ENCODE measurements around the gene SPOCD1.

The SPOCD1 gene

DNA sequence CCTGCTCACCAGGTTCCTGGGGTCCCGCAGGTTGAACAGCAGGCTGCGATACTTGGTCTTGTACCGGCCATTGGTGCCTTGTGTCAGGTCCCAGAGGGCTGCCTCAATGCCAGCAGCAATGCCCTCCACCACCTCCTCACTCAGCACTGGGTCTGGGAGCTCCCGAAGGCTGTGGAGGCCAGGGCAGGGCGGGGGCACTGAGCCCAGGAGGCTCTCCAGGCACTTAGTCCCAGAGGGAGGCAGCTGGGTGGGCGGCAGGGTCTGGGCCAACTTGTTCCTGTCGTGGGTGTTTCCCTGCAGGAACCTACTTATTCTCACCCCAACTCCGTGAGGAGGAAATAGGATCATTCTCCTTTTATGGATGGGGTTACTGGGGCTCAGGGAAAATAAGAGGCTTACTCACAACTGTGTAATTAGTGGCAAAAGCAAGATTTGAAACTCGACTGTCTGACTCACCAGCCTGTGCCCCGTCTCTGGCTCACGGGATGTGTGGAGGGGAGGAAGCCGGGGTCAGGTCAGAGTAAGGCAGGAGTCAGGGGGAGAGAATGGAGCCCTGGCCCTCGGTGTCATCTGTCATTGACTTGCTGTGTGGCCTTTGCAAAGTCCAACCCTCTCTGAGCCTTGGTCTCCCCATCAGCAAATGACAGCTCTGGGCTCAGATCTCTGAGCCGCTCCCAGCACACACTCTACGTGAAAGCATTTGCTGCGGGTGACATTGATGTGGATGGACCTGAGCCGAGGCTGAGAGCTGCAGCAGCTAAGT is 17.2 kb downstream of the SPOCD1 start:
- peak; percentile 39 for DNase-seq (ENCODE audit: low read depth)
- H3K4me3 ChIP-seq (ENCODE audit: low read depth, low read length) = no peak overlapping the region
- TF ChIP-seq, protein P1, sequence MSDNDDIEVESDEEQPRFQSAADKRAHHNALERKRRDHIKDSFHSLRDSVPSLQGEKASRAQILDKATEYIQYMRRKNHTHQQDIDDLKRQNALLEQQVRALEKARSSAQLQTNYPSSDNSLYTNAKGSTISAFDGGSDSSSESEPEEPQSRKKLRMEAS (IDR thresholded peaks at IDR 0.05; ENCODE audit: low read depth, low read length) = no peak
- TF ChIP-seq, protein P2, sequence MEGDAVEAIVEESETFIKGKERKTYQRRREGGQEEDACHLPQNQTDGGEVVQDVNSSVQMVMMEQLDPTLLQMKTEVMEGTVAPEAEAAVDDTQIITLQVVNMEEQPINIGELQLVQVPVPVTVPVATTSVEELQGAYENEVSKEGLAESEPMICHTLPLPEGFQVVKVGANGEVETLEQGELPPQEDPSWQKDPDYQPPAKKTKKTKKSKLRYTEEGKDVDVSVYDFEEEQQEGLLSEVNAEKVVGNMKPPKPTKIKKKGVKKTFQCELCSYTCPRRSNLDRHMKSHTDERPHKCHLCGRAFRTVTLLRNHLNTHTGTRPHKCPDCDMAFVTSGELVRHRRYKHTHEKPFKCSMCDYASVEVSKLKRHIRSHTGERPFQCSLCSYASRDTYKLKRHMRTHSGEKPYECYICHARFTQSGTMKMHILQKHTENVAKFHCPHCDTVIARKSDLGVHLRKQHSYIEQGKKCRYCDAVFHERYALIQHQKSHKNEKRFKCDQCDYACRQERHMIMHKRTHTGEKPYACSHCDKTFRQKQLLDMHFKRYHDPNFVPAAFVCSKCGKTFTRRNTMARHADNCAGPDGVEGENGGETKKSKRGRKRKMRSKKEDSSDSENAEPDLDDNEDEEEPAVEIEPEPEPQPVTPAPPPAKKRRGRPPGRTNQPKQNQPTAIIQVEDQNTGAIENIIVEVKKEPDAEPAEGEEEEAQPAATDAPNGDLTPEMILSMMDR (IDR thresholded peaks at IDR 0.05; ENCODE audit: low read depth, low read length) = no peak
- no peak for TF ChIP-seq MYC (IDR thresholded peaks at IDR 0.05; ENCODE audit: low read depth, low read length)
- TF ChIP-seq POLR2A (IDR thresholded peaks at IDR 0.05; ENCODE audit: extremely low read depth, insufficient read length) = no peak

DNA sequence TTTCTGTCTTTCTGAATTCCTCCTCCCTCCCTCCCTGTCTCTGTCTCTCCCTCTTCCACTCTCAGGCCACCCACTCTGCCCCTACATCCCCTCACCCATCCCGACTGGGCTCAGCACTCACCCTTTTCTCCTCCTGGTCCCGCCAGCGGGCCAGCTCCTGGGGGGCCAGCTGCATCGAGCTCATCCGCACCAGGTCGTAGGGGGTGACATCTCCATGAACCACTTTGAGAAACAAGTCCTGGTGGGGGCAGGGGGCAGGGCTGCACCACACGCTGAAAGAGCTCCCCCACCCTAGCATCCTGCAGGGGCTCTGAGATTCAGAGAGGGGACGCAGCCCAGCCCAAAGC is 17.8 kb downstream of the SPOCD1 start:
- H3K4me3 ChIP-seq (ENCODE audit: low read depth, low read length) = no peak overlapping the region
- no peak for DNase-seq (ENCODE audit: low read depth)
- TF ChIP-seq, protein P2 (IDR thresholded peaks at IDR 0.05; ENCODE audit: low read depth, low read length) = no peak
- TF ChIP-seq MYC (IDR thresholded peaks at IDR 0.05; ENCODE audit: low read depth, low read length) (no peak), POLR2A (IDR thresholded peaks at IDR 0.05; ENCODE audit: extremely low read depth, insufficient read length) (no peak)
- TF ChIP-seq, protein P1 (IDR thresholded peaks at IDR 0.05; ENCODE audit: low read depth, low read length) = no peak

DNA sequence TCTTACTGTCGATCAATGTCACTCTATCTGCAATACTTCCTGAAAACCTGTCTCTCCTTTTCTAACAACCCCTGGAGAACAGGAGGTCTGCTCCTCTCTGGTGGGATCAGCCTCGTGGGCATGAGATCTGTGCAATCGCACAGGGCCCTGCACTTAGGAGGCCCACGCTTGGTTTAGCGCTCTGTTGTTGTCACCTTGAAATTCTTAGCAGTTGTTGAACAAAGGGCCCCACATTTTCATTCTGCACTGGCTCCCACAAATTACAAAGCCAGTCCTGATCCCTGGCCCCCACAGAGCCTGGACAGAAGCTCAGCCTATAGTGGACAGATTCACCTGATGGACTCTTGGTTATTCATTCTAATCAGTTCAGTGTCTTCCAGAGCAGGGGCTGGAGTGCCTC is 18.6 kb downstream of the SPOCD1 start:
- no peak for TF ChIP-seq MYC (IDR thresholded peaks at IDR 0.05; ENCODE audit: low read depth, low read length)
- no peak overlapping the region for H3K4me3 ChIP-seq (ENCODE audit: low read depth, low read length)

DNA sequence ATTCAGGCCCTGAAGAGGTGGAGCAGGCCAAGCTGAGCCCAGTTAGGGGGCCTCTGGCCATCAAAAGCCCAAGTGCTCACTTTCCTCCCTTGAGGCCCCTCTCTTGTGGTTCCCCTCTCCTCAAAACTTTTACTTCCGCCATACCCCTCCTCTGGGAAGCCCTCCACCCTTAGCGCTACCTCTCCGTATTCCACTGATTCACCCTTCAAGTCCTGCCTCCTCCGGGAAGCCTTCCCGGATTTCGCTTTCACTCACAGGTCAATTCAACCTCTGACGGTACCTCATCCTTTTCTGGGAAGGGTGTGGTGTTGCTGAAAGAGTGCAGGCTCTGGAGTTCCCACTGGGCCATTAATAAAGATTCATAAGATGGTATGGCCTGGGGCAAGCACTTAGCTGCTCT is 19.1 kb downstream of the SPOCD1 start:
- no peak for DNase-seq (ENCODE audit: low read depth)
- H3K4me3 ChIP-seq (ENCODE audit: low read depth, low read length) = no peak overlapping the region

More for the DNA sequence above, 18.6 kb downstream of the SPOCD1 start:
- no peak for DNase-seq (ENCODE audit: low read depth)

DNA sequence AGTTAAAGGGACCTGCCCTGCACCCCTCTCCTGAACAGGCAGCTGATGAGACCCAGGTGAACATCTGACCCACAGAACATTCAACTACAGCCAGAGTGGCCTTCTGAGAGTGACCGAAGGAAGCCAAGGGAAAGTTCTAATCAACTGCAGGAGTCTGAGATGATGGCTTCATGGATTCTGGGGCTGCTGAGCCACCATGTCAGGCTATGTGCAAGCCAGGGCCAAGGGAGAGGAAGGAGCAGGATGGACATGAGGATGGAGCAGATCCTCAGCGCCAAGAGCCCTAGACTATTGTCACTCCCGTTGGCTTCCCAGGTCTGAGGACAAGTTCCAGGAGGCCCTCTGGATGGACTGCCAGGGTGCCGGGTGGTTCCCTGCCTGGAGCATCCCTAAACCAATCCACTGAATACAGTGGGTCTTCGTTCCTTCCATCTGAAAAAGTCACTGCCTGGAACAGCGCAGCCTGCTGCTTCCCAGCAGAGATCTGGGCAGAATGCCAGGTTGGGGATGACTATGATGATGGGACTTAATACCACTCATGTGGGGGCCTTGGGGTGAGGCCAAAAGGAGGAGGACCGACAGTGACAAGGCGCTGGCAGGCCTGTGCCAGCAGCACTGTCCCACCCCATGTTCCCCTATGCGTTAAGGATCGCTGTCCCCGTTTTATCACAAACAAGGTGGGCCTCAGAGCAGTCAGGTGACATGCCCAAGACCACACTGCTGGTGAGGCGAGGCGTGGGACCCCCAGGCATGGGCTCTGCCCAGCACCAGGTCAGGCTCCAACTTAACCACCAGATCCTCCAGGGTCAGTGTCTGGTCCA is 19.8 kb downstream of the SPOCD1 start:
- no peak overlapping the region for H3K4me3 ChIP-seq (ENCODE audit: low read depth, low read length)
- TF ChIP-seq MYC (IDR thresholded peaks at IDR 0.05; ENCODE audit: low read depth, low read length) (no peak), POLR2A (IDR thresholded peaks at IDR 0.05; ENCODE audit: extremely low read depth, insufficient read length) (no peak)
- TF ChIP-seq, protein P1 (IDR thresholded peaks at IDR 0.05; ENCODE audit: low read depth, low read length) = no peak
- TF ChIP-seq, protein P2 (IDR thresholded peaks at IDR 0.05; ENCODE audit: low read depth, low read length) = no peak
- DNase-seq (ENCODE audit: low read depth) = no peak

More for the DNA sequence above, 19.1 kb downstream of the SPOCD1 start:
- TF ChIP-seq MYC (IDR thresholded peaks at IDR 0.05; ENCODE audit: low read depth, low read length) (no peak), POLR2A (IDR thresholded peaks at IDR 0.05; ENCODE audit: extremely low read depth, insufficient read length) (no peak)
- TF ChIP-seq, protein P1 (IDR thresholded peaks at IDR 0.05; ENCODE audit: low read depth, low read length) = no peak
- TF ChIP-seq, protein P2 (IDR thresholded peaks at IDR 0.05; ENCODE audit: low read depth, low read length) = no peak

DNA sequence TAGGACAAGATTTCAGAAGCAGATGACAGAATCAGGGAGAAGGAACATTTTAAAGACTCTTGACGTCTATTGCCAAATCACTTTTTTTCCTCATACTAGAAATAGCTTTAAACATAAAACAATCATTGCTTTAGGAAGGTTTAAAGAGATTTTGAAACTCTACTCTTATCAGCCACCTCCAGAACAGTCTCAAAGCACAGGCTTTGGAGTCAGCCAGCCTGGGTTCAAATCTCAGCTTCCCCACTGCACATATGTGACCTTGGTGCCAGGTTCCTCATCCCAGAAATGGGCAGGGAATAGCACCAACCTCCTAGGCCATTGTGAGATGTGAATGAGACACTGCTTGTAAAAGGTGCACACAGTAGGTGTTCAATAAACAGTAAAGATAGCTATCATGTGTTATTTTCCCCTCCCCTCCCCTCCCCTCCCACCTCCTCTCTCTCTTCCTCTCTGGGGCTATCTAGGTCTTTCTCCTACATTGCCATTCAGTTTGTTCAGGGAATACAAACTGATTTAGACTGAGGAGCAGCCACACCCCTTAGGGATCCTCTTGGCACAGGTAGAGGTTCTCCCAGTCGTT is 20.6 kb downstream of the SPOCD1 start:
- no peak for DNase-seq (ENCODE audit: low read depth)
- TF ChIP-seq, protein P1 (IDR thresholded peaks at IDR 0.05; ENCODE audit: low read depth, low read length) = no peak
- no peak for TF ChIP-seq POLR2A (IDR thresholded peaks at IDR 0.05; ENCODE audit: extremely low read depth, insufficient read length)
- no peak overlapping the region for H3K4me3 ChIP-seq (ENCODE audit: low read depth, low read length)
